GM12878 (cell line): ENCODE results near the gene PLSCR3. TPM values are rescaled to one million over a fixed set of nuclear protein-coding genes. Genes with fewer than 3 reads are reported as not detected.

ENCODE experiments used
- CHD1 ChIP-seq: IDR thresholded peaks from 2 replicates; pipeline ENCODE4 v1.6.1; 2012; ENCODE audit warnings: low read depth, low read length, improper control_type of control experiment
- CREB1 ChIP-seq: IDR thresholded peaks from 2 replicates; pipeline ENCODE4 v1.6.1; 2012; ENCODE audit warnings: low read depth, mild to moderate bottlenecking, inconsistent platforms
- FOS ChIP-seq: IDR thresholded peaks from 3 replicates; pipeline ENCODE4 v1.6.1; 2011; ENCODE audit warnings: borderline replicate concordance; ENCODE audit not compliant: insufficient read length; ENCODE audit errors: extremely low read depth
- FOXK2 ChIP-seq: fragments of 450-650 bp; IDR thresholded peaks from 2 replicates; pipeline ENCODE4 v1.6.1; 2017; ENCODE audit warnings: mild to moderate bottlenecking, moderate library complexity
- HDGF ChIP-seq: fragments of 450-650 bp; IDR thresholded peaks from 2 replicates; pipeline ENCODE4 v1.6.1; 2016; ENCODE audit warnings: antibody characterized with exemption
- MEF2A ChIP-seq: IDR thresholded peaks from 2 replicates; pipeline ENCODE4 v1.6.1; 2011; ENCODE audit warnings: low read depth, mild to moderate bottlenecking, low read length, moderate library complexity; ENCODE audit not compliant: insufficient read depth
- MYB ChIP-seq: fragments of 150-350 bp; IDR thresholded peaks from 2 replicates; pipeline ENCODE4 v1.6.1; 2014; ENCODE audit warnings: mild to moderate bottlenecking, low read depth, low read length, borderline replicate concordance
- NBN ChIP-seq: fragments of 450-650 bp; IDR thresholded peaks from 2 replicates; pipeline ENCODE4 v1.6.1; 2016
- PAX8 ChIP-seq: fragments of 450-650 bp; IDR thresholded peaks from 2 replicates; pipeline ENCODE4 v1.6.1; 2017; ENCODE audit warnings: mild to moderate bottlenecking, moderate library complexity
- POLR2A ChIP-seq: IDR thresholded peaks from 2 replicates; pipeline ENCODE4 v1.6.1; 2011; ENCODE audit warnings: low read depth, mild to moderate bottlenecking, low read length
- RFX5 ChIP-seq: IDR thresholded peaks from 2 replicates; pipeline ENCODE4 v1.6.1; 2011; ENCODE audit warnings: low read depth, low read length, improper control_type of control experiment
- SMAD1 ChIP-seq: fragments of 450-650 bp; IDR thresholded peaks from 2 replicates; pipeline ENCODE4 v1.6.1; 2018; ENCODE audit warnings: mild to moderate bottlenecking, low read depth; ENCODE audit not compliant: partially characterized antibody
- SMARCA5 ChIP-seq: fragments of 450-650 bp; IDR thresholded peaks from 2 replicates; pipeline ENCODE4 v1.6.1; 2017; ENCODE audit warnings: mild to moderate bottlenecking
- TBL1XR1 ChIP-seq: IDR thresholded peaks from 2 replicates; pipeline ENCODE4 v1.6.1; 2012; ENCODE audit warnings: low read depth, low read length, improper control_type of control experiment
- ZNF622 ChIP-seq: fragments of 450-650 bp; IDR thresholded peaks from 2 replicates; pipeline ENCODE4 v1.6.1; 2017; ENCODE audit warnings: mild to moderate bottlenecking, inconsistent platforms
- polyA plus RNA-seq, 11 experiments: library from polyadenylated mRNA; depleted of rRNA in 4 of 11; unstranded in 6 of 11; stranded (reverse) in 5 of 11; fragments of >200 nt; fragmentation: Nextera tagmentation in 4 of 11; fragmentation: Illumina TruSeq in 1 of 11; extraction: Ambion mirVana in 4 of 11; extraction: Trizol in 1 of 11; gene quantifications; 1 replicate in 1 of 11; 2 replicates in 10 of 11; pipeline versions ENCODE4 v1.2.1 to v1.2.3, GENCODE V29; 2011 to 2016; ENCODE audit warnings: inconsistent platforms in 2 of 11, missing spikeins in 2 of 11, low read depth in 1 of 11
- total RNA-seq, 4 experiments: library from RNA; depleted of rRNA in 3 of 4; stranded (reverse); fragments of >200 nt in 3 of 4; fragmentation: Illumina TruSeq in 1 of 4; extraction: Trizol in 1 of 4; gene quantifications; 2 replicates each; pipeline versions ENCODE4 v1.2.1 to v1.2.3, GENCODE V29; 2013 to 2021
- TF ChIP-seq, protein P1 (sequence below): fragments of 450-650 bp; IDR thresholded peaks from 2 replicates; pipeline ENCODE4 v1.6.1; 2017; ENCODE audit warnings: mild to moderate bottlenecking, low read depth, inconsistent platforms; ENCODE audit not compliant: poor library complexity, severe bottlenecking
- TF ChIP-seq, protein P2 (sequence below): fragments of 450-650 bp; formaldehyde crosslinking; IDR thresholded peaks from 2 replicates; pipeline ENCODE4 v1.5.0; 2022; ENCODE audit warnings: mild to moderate bottlenecking, missing genetic modification characterization
- TF ChIP-seq, protein P3 (sequence below): fragments of 450-650 bp; IDR thresholded peaks from 2 replicates; pipeline ENCODE4 v1.6.1; 2018; ENCODE audit warnings: borderline replicate concordance, mild to moderate bottlenecking; ENCODE audit not compliant: partially characterized antibody
- TF ChIP-seq, protein P4 (sequence below): fragments of 450-650 bp; IDR thresholded peaks from 2 replicates; pipeline ENCODE4 v1.6.1; 2017; ENCODE audit warnings: borderline replicate concordance

Gene PLSCR3
- total and polyA plus RNA-seq, 10 of the 15 experiments (the other 5 are each of a cell fraction or from before 2014, with no cell fraction given): 9.9 to 51.4 (median 43.4) TPM

DNA sequence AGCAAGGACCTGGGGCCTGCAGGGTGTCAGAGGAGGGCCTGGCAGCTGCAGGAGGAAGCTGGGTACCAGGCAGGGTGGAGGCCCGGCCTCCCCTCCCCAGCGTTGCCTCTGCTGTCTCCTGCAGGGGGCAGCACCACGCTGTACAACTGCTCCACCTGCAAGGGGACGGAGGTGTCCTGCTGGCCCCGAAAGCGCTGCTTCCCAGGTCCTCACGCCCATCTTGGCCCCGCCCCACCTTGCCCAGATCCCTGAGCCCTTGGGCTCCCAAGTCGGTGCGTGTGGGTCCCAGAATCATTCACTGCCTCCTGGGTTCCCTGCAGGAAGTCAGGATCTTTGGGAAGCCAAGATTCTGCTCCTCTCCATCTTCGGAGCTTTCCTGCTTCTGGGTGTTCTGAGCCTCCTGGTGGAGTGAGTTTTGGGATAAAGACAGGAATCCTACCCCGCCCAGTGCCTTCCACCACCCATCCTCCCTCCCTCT is 38.2 kb downstream of the PLSCR3 start (continued):
- TF ChIP-seq, protein P1, sequence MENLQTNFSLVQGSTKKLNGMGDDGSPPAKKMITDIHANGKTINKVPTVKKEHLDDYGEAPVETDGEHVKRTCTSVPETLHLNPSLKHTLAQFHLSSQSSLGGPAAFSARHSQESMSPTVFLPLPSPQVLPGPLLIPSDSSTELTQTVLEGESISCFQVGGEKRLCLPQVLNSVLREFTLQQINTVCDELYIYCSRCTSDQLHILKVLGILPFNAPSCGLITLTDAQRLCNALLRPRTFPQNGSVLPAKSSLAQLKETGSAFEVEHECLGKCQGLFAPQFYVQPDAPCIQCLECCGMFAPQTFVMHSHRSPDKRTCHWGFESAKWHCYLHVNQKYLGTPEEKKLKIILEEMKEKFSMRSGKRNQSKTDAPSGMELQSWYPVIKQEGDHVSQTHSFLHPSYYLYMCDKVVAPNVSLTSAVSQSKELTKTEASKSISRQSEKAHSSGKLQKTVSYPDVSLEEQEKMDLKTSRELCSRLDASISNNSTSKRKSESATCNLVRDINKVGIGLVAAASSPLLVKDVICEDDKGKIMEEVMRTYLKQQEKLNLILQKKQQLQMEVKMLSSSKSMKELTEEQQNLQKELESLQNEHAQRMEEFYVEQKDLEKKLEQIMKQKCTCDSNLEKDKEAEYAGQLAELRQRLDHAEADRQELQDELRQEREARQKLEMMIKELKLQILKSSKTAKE: no peak
- TF ChIP-seq, protein P2, sequence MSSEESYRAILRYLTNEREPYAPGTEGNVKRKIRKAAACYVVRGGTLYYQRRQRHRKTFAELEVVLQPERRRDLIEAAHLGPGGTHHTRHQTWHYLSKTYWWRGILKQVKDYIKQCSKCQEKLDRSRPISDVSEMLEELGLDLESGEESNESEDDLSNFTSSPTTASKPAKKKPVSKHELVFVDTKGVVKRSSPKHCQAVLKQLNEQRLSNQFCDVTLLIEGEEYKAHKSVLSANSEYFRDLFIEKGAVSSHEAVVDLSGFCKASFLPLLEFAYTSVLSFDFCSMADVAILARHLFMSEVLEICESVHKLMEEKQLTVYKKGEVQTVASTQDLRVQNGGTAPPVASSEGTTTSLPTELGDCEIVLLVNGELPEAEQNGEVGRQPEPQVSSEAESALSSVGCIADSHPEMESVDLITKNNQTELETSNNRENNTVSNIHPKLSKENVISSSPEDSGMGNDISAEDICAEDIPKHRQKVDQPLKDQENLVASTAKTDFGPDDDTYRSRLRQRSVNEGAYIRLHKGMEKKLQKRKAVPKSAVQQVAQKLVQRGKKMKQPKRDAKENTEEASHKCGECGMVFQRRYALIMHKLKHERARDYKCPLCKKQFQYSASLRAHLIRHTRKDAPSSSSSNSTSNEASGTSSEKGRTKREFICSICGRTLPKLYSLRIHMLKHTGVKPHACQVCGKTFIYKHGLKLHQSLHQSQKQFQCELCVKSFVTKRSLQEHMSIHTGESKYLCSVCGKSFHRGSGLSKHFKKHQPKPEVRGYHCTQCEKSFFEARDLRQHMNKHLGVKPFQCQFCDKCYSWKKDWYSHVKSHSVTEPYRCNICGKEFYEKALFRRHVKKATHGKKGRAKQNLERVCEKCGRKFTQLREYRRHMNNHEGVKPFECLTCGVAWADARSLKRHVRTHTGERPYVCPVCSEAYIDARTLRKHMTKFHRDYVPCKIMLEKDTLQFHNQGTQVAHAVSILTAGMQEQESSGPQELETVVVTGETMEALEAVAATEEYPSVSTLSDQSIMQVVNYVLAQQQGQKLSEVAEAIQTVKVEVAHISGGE (CRISPR knock-in tag): no peak
- no peak for TF ChIP-seq FOS
- TF ChIP-seq, protein P3, sequence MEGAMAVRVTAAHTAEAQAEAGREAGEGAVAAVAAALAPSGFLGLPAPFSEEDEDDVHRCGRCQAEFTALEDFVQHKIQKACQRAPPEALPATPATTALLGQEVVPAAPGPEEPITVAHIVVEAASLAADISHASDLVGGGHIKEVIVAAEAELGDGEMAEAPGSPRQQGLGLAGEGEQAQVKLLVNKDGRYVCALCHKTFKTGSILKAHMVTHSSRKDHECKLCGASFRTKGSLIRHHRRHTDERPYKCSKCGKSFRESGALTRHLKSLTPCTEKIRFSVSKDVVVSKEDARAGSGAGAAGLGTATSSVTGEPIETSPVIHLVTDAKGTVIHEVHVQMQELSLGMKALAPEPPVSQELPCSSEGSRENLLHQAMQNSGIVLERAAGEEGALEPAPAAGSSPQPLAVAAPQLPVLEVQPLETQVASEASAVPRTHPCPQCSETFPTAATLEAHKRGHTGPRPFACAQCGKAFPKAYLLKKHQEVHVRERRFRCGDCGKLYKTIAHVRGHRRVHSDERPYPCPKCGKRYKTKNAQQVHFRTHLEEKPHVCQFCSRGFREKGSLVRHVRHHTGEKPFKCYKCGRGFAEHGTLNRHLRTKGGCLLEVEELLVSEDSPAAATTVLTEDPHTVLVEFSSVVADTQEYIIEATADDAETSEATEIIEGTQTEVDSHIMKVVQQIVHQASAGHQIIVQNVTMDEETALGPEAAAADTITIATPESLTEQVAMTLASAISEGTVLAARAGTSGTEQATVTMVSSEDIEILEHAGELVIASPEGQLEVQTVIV: no peak
- TF ChIP-seq SMARCA5: peak; percentile 98
- no peak for TF ChIP-seq FOXK2
- TF ChIP-seq, protein P4, sequence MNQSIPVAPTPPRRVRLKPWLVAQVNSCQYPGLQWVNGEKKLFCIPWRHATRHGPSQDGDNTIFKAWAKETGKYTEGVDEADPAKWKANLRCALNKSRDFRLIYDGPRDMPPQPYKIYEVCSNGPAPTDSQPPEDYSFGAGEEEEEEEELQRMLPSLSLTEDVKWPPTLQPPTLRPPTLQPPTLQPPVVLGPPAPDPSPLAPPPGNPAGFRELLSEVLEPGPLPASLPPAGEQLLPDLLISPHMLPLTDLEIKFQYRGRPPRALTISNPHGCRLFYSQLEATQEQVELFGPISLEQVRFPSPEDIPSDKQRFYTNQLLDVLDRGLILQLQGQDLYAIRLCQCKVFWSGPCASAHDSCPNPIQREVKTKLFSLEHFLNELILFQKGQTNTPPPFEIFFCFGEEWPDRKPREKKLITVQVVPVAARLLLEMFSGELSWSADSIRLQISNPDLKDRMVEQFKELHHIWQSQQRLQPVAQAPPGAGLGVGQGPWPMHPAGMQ: no peak
- no peak for TF ChIP-seq CHD1
- no peak for TF ChIP-seq MYB
- TF ChIP-seq POLR2A: no peak
- TF ChIP-seq HDGF: no peak
- TF ChIP-seq SMAD1: no peak
- 0 out of 2 replicates have a peak, but pooled peaks have one; percentile 5 for TF ChIP-seq MEF2A
- peak; percentile 68; the same call in 1 of the 2 replicates for TF ChIP-seq NBN
- no peak for TF ChIP-seq PAX8
- no peak for TF ChIP-seq TBL1XR1
- TF ChIP-seq ZNF622: no peak
- TF ChIP-seq RFX5: no peak
- no peak for TF ChIP-seq CREB1
